CD4-positive, alpha-beta T cell treated with Interleukin-4 for 4 hours (primary cell): ENCODE measurements around the gene HOXD3.
A peak's percentile ranks its signal among the peaks of the same experiment; 100 is the strongest.

Source experiments
- DNase-seq: peaks from one replicate; pipeline ENCODE4 v3.0.0-alpha.2; 2020

The HOXD3 gene

DNA sequence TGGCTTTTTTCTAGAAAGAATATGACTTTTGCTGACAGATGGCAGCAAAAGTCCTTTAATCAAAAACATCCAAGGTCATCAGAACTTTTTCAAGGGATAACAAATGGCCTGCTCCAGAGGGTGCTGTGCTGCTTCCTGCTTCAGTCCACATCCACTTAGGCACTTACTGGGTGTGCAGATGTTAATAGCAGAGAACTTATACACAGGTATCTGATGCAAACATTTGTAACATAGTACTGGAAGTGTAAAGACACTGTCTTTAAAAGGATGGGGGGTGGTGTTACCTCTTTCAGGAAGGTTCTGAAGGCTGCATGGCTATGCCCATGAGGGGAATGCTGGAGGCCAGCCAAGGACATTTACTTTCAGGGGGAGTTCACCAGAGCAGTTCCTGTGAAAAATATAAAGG, 22.1 kb upstream of the HOXD3 start:
- no peak for DNase-seq

GRCh38 chr2:176136374-176137251, 20.5 kb upstream of the HOXD3 start:
- DNase-seq, result no peak

- no peak for DNase-seq
Measured at GRCh38 chr2:176137252-176137580, 19.9 kb upstream of the HOXD3 start.

GRCh38 chr2:176137906-176138305, 19.2 kb upstream of the HOXD3 start:
- DNase-seq, result no peak

- DNase-seq, result no peak
Measured at GRCh38 chr2:176138526-176138922, 18.6 kb upstream of the HOXD3 start.

- no peak for DNase-seq
Measured at GRCh38 chr2:176138923-176139660, 18.0 kb upstream of the HOXD3 start.

- DNase-seq, result no peak
Measured at GRCh38 chr2:176139661-176140512, 17.2 kb upstream of the HOXD3 start.

- DNase-seq, result peak; percentile 31
Measured at GRCh38 chr2:176140513-176141317, 16.4 kb upstream of the HOXD3 start.

DNA sequence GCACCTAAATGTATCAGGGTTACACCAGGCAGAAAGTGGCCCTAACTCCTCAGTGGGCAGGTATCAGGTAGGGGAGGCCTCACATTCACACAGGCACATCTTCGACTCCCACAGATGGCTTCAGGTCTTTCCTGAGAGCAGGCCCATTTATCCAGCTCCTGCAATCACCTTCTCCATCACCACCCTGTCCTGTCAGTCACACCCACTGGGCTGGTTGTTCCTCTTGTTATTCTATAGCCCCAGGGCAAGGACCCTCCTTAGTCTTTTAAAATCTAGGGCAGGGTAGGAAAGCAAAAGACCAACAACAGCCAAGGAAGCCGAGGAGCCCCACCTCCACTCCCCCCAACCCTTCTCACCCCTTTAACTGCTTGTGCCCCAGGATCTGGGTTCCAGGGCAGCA, 14.8 kb upstream of the HOXD3 start:
- no peak for DNase-seq

DNA sequence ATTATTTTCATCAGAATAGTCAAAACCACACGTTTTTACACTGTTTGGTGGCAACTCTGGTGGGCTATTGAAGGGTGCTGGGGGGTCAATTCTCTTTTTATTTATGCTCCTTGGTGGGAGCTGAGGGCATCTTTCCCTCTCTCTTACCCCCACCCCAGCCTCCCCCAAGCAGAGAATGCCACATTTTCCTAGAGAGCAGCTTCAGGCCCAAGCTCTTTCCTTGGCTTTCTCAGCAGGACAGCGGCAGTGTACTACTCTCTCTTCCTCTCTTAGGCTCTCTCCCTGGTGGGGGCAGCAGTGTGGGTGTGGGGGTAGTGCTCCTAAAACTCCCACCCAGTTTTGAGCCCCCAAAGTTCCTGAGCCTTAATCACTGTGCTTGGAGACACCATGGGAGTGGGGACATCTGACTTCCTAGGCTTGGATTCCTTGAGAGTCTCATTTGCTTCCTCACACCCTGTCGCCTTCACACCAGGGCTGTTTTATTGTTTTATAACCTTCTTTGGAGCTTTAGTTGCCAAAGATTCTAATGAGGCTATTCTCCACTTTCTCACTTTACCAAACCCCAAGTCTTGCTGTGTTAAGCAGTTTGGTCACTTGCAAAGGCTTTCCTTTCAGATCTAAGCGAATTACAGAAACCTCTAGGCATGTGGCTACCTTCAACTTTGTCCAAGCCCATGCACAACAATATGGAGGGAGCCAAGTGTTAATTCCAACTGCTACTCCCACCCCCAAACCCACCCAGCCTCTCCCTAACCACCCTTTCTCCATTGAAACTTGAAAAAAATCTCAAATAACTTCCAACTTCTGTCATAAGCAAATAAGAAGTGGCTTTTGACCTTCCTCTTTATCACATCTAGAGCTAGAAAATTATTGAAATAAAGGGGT, 11.8 kb upstream of the HOXD3 start:
- no peak for DNase-seq

DNA sequence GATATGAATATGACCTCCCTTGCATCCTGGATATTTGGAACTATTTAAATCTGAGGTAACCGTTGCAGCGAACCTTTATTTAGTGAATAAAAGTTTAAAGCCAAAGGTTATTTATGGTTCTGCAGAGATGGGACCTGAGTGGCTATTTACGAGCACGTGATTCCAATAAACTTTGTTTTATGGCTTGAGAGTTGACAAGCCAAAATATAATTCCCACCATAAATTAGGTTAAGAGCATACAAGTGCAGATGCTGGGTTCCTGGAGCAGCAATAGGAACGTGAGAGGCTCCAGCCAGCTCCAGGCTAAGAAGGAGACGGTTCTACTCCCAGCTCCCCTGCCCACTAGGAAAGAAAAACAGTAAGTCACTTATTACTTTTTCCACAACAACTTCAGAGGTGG, 11.0 kb upstream of the HOXD3 start:
- DNase-seq, result no peak

- DNase-seq, result no peak
Measured at GRCh38 chr2:176146645-176147044, 10.5 kb upstream of the HOXD3 start.

GRCh38 chr2:176147210-176147799, 9.8 kb upstream of the HOXD3 start:
- no peak for DNase-seq

- DNase-seq, result no peak
Measured at GRCh38 chr2:176147800-176148496, 9.2 kb upstream of the HOXD3 start.

DNA sequence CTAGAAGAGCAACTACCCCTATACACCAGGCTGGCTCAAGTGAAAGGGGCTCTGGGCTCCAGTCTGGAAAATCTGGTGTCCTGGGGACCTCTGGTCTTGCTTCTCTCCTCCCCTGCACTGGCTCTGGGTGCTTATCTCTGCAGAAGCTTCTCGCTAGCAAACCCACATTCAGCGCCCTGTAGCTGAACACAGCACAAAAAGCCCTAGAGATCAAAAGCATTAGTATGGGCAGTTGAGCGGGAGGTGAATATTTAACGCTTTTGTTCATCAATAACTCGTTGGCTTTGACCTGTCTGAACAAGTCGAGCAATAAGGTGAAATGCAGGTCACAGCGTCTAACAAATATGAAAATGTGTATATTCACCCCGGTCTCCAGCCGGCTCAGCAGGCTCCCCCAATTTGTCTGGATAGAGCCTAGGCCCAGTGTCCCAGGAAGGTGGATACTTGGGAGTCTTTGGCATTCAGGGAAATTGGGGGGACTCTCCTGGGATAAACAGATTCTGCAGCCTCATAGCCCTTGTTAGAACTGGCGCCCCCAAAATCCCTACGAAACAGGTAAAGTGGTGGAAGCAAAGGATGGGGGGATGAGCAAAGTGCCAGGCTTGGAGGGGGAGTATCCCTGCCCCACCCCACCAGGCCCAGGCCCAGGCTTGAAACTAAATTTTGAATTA, 8.2 kb upstream of the HOXD3 start:
- no peak for DNase-seq

GRCh38 chr2:176149481-176149938, 7.6 kb upstream of the HOXD3 start:
- no peak for DNase-seq

DNA sequence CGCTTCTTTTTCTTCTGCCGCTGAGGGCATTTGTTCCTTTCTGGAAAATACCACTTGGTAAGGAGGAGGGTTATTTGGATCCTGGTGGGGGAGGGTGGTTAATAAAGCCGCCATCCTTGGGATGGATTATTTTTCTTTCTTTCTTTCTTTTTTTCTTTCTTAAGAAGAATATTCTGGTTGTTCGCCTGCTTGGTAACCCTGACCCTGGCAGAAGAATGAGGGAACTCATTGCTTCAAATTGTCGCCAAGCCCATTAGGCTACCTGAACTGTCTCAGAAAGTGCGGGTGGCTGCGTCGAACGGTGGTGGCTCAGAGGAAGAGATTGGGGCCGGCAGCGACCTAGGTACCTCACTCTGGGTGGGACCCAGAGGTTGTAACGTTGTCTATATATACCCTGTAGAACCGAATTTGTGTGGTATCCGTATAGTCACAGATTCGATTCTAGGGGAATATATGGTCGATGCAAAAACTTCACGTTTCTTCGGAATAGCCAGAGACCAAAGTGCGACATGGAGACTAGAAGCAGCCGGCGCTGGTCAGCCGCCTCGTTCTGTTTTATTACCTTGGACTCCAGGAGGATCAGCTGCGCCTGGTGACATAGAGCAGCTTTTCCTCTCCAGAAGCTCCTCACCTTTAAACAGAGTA, 7.0 kb upstream of the HOXD3 start:
- no peak for DNase-seq

DNA sequence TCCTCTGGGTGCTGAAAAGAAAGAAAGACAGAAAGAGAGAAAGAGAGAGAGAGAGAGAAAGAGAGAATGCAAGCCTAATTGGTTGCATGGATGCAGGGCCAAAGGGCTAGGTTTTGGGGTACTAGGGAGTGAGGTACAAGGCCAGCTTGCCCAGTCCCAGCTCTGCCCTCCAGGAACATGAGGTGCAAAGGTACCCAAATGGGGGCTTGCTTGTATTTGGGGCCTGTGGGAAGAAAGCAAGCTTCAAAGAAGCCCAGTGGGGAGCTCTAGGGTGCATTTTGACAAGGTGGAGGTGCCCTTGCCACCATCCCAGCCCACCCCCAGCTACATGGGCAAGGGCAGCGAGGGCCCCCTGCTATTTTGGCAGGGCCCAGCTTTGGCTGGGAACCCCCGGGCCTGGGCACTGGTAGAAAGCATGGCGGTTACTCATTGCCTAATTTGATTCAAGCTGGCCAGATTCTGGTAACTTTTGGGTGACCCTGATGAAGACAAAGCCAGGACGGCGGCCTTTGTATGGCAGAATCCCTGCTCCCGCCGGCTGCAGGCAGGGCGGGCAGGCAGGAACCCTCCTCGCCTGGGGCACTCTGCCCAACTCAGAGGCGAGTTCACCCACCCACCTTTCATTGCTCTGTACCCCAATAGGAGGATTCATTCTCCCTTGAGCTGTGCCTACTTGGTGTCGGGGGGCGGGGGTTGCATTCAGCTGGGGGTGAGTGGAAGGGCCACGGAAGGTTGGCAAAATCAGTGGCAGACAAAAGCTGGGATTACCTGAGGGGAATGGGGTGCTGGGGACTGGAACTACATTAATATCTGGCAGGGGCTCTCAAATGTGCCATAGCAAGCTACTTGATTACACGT, 6.3 kb upstream of the HOXD3 start:
- no peak for DNase-seq
